EL (cell line): ENCODE data around the gene TSEN54.
A peak's percentile ranks its signal among the peaks of the same experiment; 100 is the strongest.
"Not testable (repeated sequence)": the region's sequence is repeated elsewhere in the genome, so short reads cannot be mapped to it uniquely, and the experiment has no call there.

Experiments
- DNase-seq: peaks from one replicate; pipeline ENCODE4 v3.0.0-alpha.2; 2016

Gene TSEN54

DNA sequence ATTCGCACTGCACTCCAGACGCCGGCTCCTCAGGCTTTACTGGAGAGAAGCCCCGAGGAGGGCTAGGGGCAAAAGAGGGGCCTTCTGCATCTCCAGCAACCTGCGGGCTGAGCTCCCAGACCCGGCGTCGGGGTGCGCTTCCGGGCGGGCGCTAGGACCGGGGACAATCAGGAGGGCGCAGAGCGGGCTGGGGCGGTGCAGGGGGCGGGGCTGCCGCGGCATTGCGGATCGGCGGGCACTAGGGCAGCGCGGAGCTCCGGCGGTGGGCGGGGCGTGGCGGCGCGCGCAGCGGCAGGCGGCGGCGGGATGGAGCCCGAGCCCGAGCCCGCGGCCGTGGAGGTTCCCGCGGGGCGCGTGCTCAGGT is at the start of gene TSEN54:
TSEN54 (plus strand) TSS at position 274 of the 364 bp plus-strand sequence; CDS start at position 307, 33 bp downstream.
- peak; percentile 91 for DNase-seq

DNA sequence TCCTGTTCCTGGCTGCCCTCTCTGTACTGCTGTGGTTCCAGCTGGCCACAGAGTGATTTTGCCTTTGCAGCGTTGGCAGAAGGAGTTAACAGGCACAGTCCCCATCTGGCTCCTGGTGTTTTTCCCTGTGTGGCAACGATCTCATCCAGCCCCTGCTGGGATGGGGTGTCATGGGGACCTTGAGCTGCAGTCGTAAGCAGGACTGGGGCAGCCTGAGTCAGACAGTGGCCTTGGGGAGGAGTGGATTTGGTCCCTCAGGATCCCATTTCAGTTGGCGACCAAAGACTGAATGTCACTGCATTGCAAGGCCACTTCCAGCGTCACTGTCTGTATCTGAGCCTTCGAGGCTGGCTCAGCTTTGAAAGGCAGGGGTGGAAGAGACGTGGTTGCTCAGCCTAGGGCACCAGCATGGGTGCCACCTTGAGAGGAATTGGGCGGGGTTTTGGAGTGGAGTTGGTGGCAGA is 48.0 kb upstream of the TSEN54 start:
- no peak for DNase-seq

DNA sequence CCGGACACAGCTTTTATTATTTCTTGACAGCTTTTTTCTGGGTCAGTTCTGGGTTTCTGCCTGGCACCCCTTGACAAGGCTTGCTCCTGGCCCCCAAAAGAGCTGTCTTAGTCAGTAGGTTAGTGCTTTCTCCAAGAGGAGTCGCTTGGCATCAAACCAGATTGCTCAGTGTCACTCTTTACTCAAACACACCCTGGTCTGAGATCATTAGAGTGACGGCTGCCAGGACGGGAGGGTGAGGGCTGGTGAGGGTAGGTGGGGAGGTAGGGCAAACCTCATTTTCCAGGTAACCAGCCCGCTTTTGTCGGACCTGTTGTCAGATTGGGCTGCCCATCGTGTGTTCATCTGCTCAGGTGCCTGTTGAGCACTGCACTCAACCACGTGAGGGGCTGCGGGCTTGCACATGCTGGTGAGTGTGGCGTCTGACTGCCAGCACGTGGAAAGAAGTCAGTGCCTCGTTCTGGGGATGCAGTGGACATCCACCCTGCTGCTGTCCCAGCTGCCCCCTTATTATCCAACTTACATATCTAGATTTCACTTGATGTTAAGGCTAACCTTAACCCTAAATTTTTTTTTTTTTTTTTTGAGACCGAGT is 47.5 kb upstream of the TSEN54 start:
- no peak for DNase-seq

DNA sequence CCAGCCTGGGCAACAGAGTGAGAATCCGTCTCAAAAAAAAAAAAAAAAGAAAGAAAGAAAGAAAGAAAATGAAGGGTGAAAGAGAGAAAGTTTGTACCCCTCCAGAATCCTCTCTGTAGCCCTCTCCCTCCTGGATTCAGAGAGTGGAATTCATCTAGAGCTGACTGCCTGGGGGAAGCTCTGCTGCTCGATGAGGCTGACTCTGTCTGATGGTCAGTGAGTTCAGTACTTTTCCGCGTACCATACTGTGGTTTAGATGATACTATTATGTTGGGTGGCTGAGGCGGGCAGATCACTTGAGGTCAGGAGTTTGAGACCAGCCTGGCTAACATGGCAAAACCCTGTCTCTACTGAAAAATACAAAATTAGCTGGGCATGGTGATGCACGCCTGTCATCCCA is 45.1 kb upstream of the TSEN54 start:
- no peak for DNase-seq

DNA sequence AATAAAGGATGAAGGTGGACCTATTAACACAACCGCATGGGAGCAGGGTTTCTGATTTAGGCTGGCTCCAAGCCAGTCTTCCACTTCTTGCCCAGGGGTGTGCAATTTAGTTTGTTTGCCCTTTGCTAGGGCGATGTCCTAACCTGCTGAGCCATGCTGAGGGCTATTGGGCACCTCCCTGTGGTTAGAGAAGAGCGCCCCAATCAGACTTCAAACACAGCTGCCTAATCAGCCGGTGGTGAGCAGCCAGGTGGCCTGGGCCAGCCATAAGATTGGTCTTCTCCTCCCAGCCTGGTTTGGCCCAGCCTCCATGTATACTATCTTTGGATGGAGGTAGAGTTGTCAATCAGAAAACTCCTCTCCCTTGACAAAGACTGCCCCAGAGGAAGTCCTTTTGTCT is 44.2 kb upstream of the TSEN54 start:
- DNase-seq, result no peak

DNA sequence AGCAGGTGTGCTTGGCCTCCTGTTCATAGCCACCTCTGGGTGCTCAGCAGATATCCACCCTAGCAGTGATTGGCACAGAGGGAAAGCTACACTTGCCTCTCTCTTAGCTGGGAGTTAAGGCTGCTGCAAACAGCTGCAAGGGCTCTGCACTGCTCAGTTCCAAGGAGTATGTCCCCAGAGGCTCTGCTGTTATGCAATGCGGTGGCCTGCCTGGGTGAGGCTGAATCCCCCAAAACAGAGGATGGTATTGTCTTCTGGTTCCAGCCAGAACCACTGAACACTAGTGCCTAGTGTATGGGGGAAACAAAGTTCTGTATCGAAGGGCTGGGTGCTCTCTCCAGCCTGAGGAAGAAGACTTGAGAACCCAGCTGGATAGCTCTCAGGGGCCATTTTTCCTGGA is 43.1 kb upstream of the TSEN54 start:
- no peak for DNase-seq

DNA sequence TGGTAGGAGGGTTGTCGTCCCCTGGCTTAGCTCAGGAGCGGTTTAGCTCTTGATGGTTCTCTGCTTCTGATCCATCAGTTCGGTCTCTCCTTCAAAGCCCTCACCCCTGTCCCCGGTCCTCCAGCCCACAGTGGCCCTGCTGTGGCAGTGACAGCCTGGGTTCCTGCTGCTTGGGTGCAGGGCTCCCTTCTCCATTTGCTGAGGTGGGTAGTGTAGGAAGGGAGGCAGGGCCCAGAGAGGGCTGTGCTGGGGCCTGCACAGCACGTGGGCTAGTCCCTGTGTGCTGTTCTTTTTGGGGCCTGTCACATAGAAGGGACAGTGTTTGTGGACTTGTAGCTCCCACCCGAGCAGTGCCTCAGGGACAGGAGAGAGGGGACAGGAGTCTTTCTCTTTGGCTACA is 41.6 kb upstream of the TSEN54 start:
- no peak for DNase-seq

DNA sequence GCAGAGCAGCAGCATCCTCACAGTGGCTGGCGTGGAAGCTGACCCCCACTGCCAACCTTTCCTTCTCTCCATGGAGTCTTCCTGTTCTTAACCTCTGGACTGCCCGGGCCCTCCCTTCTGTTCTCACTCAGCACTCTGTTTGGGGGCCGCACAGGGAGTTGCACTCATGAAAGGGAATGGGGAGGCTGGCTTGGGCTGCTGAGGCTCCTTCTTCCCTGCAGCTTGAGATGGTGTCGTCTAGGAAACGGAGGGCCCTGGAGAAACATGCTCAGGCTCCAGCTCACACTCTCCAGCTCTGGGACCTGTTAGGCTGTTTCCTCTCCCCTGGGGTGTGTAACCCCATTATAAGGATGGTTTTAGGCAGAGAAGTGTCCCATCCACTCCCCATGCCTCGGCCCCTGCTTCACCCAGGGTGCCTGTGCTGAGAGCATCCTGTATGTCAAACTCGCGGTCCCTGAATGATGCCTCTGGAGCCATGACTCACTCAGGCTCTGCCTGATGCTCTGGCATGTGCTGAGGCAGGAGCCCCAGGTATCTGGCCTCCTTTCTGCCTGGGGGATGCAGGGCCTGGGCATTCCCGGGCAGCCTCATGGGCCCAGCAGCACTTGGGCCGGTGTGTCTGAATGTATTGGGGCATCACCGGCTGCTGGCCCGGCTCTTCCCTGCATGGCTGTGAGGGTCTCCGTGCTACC is 41.0 kb upstream of the TSEN54 start:
- DNase-seq, result no peak

DNA sequence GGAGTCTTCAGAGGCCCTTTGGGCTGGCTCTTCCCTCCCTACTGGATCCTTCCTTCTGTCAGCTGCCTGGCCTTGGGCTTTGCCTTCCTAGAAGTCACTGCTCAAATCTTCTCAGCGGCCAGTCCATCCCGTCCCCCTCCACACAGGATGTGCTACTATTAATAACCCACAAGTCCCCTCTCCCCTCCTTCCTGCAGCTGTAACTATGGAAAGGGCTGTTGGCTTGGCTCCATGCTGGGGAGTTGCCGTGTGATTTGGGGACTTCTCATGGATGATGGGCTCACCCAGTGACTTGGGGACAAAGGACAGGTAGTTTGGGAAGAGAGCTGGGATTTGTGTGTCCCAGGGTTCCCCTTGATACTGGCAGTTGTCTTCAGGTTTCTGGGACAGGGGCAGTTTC is 40.5 kb upstream of the TSEN54 start:
- no peak for DNase-seq

DNA sequence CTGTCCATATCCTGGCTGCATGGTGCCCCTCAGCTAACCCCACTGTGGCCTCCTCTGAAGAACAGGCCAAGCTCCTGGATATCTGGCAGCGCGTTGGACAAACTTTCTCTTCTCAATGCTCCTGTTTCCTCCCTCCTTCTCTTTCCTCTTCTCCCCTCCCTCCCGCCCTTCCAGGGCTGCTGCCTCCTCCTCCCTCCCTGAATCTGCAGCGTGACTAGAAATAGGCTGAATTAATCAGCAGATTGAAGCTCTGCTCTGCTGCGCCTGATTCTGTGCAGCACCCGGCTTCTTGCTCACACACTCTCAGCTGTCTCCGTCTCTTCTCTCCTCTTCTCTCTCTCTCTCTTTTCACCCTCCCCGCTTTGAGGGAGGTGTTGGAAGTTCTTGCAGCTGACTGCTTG is 40.1 kb upstream of the TSEN54 start:
- no peak for DNase-seq

DNA sequence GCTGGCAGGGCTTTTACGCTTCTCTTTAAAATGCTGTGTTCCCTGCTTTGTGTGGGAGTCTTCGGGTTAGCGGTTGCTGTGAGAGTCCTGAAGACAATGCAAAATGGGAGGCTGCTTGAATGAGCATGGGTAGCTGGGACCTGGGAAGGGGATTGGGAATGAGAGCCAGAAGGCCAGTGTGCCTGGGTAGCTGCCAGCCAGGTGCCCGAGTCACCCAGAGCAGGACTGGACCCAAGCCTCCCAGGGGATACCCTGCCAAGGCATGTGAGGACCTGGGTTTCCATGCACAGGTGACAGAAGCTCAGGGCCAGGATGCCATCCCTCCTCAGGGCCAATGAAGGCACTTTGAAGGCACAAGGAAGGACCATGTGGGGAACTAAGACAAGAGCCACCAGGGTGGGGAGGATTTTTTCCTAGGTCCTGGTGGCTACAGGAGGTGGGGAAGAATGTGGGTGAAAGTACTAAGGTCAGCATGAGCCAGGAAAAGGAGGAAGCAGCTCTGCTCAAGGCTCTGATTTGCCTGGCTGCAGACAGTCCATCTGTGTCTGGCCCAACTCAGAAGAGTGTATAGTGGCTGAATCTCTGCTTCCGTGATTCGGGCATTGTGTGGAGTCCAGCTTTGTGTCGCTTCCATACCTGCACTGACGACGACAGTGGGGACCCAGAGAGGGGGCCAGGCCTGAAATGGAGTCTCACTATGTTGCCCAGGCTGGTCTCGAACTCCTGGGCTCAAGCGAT is 39.4 kb upstream of the TSEN54 start:
- no peak for DNase-seq

DNA sequence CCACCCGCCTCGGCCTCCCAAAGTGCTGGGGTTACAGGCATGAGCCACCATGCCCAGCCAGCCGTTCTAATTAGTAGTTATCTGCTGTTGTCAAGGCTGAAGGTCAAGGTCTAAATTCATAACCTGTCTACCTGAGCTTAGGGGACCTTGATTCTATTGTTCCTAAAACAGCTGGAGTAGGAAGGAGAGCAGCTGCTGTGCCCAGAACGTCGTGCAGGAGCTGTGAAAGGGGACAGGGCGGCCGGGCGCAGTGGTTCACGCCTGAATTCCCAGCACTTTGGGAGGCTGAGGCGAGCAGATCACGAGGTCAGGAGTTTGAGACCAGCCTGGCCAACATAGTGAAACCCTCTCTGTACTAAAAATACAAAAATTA is 38.9 kb upstream of the TSEN54 start:
- DNase-seq, result not testable (repeated sequence)

DNA sequence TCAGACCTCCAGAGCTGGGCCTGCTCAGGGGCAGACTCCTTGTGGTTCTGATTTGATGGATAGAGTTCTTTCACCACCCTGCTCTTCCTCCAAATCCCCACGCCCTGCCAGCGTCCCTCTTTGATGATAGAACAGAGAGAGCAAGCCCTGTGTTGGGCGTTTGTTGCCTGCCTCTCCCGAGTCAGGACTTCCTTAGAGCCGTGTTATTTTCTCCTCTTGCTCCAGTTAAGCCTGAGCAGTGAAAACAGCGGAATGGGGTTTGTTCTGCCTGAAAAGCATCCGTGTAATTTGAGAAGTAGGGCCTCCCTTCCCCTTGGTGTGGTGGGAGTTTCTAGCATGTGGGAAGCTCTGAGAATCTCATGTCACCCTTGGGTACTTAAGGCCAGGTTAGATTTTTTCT is 37.8 kb upstream of the TSEN54 start:
- no peak for DNase-seq

DNA sequence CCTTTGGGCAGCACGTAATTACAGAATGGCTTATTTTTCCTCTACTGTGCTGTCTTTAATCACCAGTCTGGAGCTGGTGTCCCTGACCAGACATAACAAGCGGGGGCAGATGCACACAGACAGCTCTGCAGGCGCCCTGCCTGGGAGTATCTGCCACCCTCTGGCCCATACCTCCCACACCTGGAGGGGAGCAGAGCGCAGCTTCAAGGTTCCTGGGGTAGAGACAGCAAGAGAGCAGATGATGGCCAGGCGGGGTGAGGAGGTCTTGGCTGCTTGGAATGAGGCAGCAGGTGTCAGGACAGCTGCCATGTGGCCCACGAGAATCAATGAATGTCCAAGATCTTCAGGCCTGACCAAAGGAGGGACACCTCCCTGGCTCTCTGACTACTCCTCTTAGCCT is 36.0 kb upstream of the TSEN54 start:
- DNase-seq, result no peak

DNA sequence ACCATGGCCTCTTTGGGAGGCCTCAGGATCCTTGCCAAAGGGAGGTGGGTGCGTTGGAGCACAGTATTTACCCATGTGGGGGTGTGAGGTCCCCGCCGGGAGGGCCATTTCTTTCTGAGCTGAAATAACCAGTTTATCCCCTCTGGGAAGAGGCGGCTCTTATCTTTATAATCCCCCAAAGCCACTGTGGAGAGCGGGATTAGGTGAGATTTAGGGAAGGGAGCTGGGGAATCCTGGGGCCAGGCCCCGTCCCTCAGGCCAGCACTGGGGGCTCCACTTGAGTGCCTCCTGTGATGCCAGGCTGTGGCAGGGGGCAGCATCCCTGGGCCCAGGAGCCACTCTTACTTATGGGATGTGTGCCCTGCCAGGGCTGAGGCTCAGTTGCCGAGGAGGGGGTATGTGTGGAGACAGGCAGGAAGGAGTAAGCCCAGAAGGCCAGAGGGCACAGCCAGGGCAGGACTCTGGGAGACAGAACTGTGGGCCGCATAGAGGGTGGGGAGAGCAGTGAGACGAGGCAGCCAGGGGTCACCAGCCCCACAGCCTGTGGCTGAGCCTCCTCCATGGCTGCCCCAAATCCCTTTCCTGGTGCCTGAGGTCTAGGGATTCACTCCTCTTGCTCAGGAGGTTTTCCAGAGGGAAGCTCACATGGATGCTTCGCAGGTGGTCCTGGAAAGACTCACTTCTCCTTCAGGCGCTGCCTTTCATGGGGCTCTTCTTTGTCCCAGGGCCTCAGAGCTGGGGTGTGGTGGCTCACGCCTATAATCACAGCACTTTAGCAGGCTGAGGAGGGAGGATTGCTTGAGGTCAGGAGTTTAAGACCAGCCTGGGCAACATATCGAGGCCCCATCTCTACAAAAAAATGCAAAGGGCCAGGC is 34.9 kb upstream of the TSEN54 start:
- DNase-seq, result no peak

DNA sequence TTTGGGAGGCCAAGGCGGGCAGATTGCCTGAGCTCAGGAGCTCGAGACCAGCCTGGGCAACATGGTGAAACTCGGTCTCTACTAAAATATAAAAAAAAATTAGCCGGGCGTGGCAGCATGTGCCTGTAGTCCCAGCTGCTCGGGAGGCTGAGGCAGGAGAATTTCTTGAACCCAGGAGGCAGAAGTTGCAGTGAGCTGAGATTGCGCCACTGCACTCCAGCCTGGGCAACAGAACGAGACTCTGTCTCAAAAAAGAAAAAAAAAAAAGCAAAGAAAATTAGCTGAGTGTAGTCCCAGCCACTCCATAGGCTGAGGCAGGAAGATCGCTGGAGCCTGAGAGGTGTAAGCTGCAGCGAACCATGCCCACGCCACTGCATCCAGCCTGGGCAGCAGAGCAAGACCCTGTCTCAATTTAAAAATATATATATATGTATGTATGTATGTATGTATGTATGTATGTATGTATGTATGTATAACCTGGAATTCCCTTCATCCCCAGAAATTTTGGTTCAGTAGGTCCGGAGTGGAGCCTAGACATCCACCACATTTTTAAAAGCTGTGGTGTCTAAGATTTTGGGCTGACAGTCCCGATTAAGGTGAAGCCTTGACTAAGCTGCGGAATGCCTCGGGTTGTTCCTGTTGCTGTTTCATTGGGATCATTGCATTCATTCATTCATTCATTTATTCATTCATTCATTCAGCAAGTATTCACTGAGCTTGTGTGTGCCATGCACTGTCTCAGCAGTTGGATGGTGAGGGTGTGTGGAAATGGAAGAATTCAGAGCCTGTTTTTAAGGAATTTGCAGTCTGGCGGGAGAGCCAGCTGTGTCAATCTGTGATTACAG is 34.0 kb upstream of the TSEN54 start:
- no peak for DNase-seq

DNA sequence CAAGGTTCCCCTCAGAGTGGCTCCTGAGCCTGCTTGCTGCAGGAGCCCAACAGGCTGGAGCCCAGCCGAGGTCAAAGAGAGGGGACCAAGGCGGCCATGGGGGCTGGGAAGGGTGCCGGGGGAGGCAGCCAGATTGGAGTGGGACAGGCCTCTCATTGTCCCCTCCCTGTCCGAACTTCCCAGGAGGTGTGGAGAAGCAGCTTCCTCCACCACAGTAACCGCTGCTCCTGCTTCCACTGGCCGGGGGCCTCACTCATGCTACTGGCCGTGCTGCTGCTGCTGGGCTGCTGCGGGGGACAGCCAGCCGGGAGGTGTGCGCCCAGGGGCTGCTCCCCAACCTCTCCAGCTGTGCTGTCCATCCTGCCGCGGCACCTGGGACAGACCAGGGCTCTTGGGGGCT is 30.6 kb upstream of the TSEN54 start:
- DNase-seq, result no peak

DNA sequence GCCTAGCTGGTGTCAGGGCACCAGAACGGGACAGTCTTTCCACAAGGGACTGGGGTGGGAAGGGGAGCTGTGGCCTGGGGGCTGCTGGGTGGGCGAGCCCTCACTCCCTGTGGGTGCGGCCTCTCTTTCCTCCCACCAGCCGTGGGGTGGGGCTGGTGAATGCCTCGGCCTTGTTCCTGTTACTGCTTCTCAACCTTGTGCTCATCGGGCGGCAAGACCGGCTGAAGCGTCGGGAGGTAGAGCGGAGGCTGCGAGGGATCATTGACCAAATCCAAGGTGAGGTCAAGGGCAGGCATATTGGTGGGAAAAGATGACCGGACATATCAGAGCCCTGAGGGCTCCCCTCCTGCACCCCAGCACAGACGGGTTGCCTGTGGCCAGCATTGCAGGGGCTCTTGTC is 30.2 kb upstream of the TSEN54 start:
- no peak for DNase-seq

DNA sequence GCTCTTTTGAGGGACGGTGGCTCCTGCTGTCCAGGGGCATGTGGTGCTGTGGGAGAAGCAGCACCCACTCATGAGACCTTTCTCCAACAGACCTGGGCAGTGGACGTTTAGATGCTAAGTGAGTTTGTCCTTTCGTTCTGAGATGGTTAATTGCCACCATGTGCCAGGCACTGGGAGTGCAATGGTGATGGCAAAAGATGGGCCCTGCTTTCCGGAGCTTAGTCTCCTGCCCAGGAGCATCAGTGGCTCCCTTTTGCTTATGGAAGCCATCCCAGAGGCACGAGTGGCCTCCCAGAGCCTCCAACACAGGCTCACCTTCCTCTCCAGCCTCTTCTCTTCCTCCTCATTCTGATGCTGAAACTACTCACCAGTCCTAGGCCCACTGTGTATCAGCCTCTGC is 29.4 kb upstream of the TSEN54 start:
- no peak for DNase-seq

DNA sequence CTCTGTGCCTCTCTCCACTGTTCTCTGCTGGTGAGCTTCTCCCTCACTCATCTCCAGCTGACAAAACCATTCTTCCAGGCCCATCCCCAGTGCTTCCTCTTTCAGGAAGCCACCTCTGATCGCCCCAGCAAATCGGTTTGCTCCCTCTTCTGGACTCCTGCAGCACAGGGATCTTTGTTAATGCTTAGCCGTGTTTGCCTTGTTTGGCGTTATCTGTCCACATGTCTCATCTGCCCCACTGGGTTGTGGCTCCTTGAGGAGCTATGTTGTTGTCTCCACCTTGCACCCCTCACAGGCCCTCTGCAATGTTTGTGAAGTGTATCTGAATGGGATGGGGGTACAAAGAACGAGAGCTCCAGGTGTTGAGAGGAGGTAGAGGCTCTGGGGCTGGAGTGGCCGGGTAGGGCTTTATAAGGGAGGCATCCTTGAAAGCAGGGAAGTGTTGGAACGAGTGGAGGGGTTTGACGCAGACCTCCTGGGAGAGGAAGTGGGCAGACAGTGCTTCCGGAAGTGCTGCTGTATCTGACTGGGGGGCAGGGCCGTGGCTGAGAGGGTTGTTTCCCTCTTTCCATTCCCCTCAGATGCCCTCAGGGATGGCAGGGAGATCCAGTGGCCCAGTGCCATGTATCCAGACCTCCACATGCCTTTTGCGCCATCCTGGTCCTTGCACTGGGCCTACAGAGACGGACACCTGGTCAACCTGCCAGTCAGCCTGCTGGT is 28.8 kb upstream of the TSEN54 start:
- no peak for DNase-seq

DNA sequence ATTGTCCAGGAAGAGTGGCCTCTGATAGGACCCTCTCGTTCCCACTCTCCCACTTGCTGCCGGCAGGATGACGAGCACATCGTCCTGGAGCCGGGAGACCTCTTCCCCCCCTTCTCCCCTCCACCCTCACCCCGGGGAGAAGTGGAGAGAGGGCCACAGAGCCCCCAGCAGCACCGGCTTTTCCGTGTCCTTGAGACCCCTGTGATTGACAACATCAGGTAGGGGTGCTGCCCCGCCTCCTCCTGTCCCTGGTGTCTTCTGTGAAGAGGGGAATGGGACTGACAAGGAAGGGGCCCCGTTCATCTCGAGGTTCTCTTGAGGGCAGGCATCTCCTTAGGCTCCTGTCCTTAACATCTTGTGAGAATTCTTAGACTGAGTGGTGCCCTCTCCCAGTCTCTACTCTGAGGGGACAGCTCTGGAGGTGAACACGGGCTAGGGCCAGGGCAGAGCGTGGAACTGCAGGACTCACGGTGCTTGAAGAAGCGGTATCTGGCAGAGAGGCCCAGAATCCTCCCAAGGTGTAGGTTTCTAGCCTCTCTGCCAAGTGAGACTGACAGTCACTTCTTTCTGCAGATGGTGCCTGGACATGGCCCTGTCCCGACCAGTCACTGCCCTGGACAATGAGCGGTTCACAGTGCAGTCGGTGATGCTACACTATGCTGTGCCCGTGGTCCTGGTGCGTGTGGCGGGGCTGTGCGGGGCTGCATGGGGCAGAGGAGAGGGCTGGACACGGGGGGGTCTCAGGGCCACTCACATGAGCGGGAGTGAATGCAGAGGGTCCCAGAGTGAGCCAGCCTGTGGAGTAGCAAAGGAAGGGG is 27.4 kb upstream of the TSEN54 start:
- DNase-seq, result no peak
